SK-N-MC (cell line): ENCODE measurements around the gene RGS21.

Source experiments
- EZH2 ChIP-seq: fragments of 200-600 bp; sonication (generic); IDR thresholded peaks from one replicate; pipeline ENCODE4 v1.6.1; 2017; ENCODE audit warnings: antibody characterized with exemption
- FOXP2 ChIP-seq: optimal IDR thresholded peaks from 2 replicates; pipeline ENCODE3; 2011; ENCODE audit warnings: mild to moderate bottlenecking, moderate library complexity; ENCODE audit not compliant: insufficient read depth; ENCODE audit errors: extremely low read length, control extremely low read depth
- POLR2AphosphoS5 ChIP-seq: IDR thresholded peaks from 2 replicates; pipeline ENCODE4 v1.6.1; 2012; ENCODE audit warnings: mild to moderate bottlenecking, low read depth, low read length, borderline replicate concordance

GRCh38 chr1:192316942-192317450, at the start of gene RGS21:
- TF ChIP-seq EZH2 (no peak), POLR2AphosphoS5 (no peak), FOXP2 (no peak)
